ENCODE measurements around the gene RBM19. TPM values are rescaled to one million over a fixed set of nuclear protein-coding genes. Genes with fewer than 3 reads are reported as not detected.

The RBM19 gene
- total RNA-seq, 2 donors from 2014 or later, result 15.3 to 15.6 TPM

DNA sequence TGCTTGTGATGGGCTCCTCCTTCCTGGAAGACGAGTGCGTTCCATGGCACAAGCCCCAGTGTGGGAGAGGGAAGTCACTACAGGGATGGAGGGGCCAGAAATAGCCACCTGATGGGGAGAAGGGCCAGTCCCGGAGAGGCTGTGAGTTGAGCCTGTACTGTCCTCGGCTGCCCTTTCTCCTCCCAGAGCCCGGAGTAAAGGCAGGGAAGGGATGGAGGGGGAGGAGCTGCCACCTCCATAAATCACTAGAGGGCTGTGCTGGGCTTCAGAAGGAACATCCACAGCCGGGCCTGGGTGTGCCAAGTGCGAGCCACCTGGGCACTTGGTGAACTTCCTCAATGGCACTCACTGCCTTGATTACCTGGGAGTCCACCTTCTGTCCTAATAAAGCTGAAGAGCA is 110.1 kb downstream of the RBM19 start:
- no peak overlapping the region for H3K27ac ChIP-seq
- no peaks in the 10 kb centered on the region for H3K27me3 ChIP-seq
- DNase-seq (ENCODE audit: low spot score), result no peak
- H3K9me3 ChIP-seq, result no peaks in the 10 kb centered on the region
- peaks cover 17% of the 10 kb centered on the region for H3K36me3 ChIP-seq
- peaks cover 0 to 39% of the 10 kb centered on the region in 2 donors for H3K4me1 ChIP-seq
- TF ChIP-seq CTCF (IDR thresholded peaks at IDR 0.05), result no peak
- H3K4me3 ChIP-seq, result no peak overlapping the region

DNA sequence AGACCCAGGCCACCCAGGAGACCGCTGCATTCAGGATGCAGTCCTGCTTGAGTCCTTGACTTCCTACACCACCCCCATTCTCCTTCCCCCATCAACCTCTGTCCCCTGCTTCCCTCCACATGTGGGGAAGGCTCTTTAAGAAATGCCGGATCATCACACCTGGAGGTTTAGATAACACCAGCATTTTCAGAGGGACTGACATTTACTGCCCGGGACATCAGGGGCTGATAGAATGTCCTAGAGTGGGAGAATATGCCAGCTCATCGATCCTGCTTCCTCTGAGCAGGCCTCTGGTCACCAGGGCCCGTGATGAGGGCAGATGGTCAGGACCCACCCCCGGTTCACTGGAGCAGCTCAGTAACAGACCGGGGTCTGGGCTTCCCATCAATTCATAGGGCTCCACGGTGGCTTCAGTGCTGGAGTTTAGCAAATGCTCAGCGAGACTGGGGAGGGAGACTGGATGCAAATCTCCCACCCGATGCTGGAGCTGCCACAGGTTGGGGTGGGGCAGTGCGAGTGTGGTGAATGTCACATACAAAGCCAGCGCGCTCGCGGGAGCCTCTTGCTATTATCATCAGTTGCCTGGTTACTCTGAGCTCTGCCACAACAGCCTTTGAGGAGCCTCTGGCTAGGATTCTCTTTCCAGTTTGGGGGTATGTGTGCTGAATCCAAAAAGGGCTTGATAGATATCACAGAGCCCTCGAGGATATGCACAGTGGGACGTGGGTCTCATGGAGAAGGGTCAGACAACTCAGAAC is 111.6 kb downstream of the RBM19 start:
- H3K4me3 ChIP-seq, result no peak overlapping the region
- H3K27ac ChIP-seq, result peak overlapping the region; percentile 6 to 11
- TF ChIP-seq CTCF (IDR thresholded peaks at IDR 0.05), result no peak
- H3K27me3 ChIP-seq, result no peaks in the 10 kb centered on the region
- peaks cover 0 to 53% of the 10 kb centered on the region in 2 donors for H3K4me1 ChIP-seq
- H3K36me3 ChIP-seq, result peaks cover 17% of the 10 kb centered on the region
- no peak for DNase-seq (ENCODE audit: low spot score)
- H3K9me3 ChIP-seq, result no peaks in the 10 kb centered on the region

DNA sequence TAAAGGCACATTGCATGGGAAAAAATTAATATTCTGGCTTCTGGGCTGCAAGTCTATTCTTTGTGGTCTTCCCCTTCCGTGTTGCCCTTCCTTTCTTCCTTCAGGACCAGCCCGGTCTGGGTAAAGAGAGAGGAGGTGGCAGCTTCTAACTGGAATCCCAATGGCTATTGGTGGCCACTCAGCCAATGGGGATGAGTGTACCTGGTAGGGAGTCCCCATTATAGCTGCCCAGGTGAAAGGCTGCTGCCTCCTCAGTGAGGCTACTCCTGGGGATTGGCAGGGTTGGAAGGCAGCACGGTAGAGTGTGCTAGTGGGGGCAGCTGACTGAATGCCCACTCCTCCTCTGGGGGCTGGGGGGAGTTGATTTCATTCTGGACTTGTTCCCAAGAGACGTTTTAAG is 112.6 kb downstream of the RBM19 start:
- H3K4me1 ChIP-seq, result peaks cover 0 to 63% of the 10 kb centered on the region in 2 donors
- DNase-seq (ENCODE audit: low spot score), result no peak

GRCh38 chr12:113852695-113853490 is 113.2 kb downstream of the RBM19 start:
- H3K36me3 ChIP-seq, result peaks cover 10% of the 10 kb centered on the region
- TF ChIP-seq CTCF (IDR thresholded peaks at IDR 0.05), result no peak
- no peaks in the 10 kb centered on the region for H3K27me3 ChIP-seq
- no peaks in the 10 kb centered on the region for H3K9me3 ChIP-seq
- H3K27ac ChIP-seq, result peak overlapping the region in 1 of 2 donors; percentile 25
- DNase-seq (ENCODE audit: low spot score), result no peak
- H3K4me3 ChIP-seq, result no peak overlapping the region
- peaks cover 0 to 64% of the 10 kb centered on the region in 2 donors for H3K4me1 ChIP-seq

More for the DNA sequence above, 112.6 kb downstream of the RBM19 start:
- H3K4me3 ChIP-seq, result no peak overlapping the region
- no peaks in the 10 kb centered on the region for H3K27me3 ChIP-seq
- no peak overlapping the region for H3K27ac ChIP-seq
- no peaks in the 10 kb centered on the region for H3K9me3 ChIP-seq
- no peak for TF ChIP-seq CTCF (IDR thresholded peaks at IDR 0.05)
- peaks cover 16% of the 10 kb centered on the region for H3K36me3 ChIP-seq

DNA sequence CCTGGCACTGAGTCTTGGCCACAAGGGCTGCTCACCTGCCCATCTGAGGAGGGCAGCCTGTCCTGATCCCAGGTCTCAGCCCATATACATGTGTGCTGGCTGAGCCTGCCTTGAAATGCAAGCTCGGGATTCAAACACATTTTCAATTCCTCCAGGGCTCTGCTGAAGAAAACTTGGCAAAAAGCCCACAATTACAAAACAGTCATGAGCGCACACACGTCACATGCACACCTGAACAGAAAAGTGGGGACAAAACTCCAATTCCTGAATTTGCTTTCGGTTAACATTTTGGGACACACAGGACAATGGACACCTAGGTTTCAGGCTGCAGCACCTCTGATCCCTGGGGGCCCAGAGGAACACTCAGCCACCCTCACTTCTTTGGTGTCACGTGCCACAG is 113.9 kb downstream of the RBM19 start:
- Histone ChIP-seq H3K9me3 (no peaks in the 10 kb centered on the region), H3K4me3 (no peak overlapping the region), H3K27ac (no peak overlapping the region), H3K4me1 (peaks cover 0 to 64% of the 10 kb centered on the region in 2 donors), H3K36me3 (peaks cover 4% of the 10 kb centered on the region), H3K27me3 (no peaks in the 10 kb centered on the region)
- no peak for DNase-seq (ENCODE audit: low spot score)
- TF ChIP-seq CTCF (IDR thresholded peaks at IDR 0.05), result no peak

Measured in right atrium auricular region (tissue), 2 donors.